T-helper 9 cell (primary cell): Measurements from ENCODE around the gene SYT12.
"Not testable (repeated sequence)": the region's sequence is repeated elsewhere in the genome, so short reads cannot be mapped to it uniquely, and the experiment has no call there.

Experiments used
- DNase-seq: peaks from one replicate; pipeline ENCODE4 v3.0.0-alpha.2; 2020
- total RNA-seq, 2 donors: gene quantifications; one replicate each; lab custom pipeline; 2026; lab: John Stamatoyannopoulos, UW

Gene SYT12
- 0 reads per million in 2 donors for total RNA-seq

- DNase-seq: no peak
These were observed at the start of gene SYT12 for GRCh38 chr11:67022961-67023956. Gene SYT12, plus strand, starts transcription at chr11:67023134. Its CDS starts 7,011 bp downstream, at chr11:67030145.

GRCh38 chr11:66973956-66974580 lies 48.9 kb upstream of the SYT12 start:
- no peak for DNase-seq

GRCh38 chr11:66974724-66975404 lies 48.1 kb upstream of the SYT12 start, which contains the start of gene C11orf86:
Gene C11orf86, plus strand, starts transcription at chr11:66975304. Its CDS starts 59 bp downstream, at chr11:66975363.
- no peak for DNase-seq

- no peak for DNase-seq
These were observed 47.4 kb upstream of the SYT12 start for GRCh38 chr11:66975405-66976027.

GRCh38 chr11:66976028-66976467 lies 46.9 kb upstream of the SYT12 start:
- no peak for DNase-seq

- DNase-seq: no peak
These were observed 46.0 kb upstream of the SYT12 start for GRCh38 chr11:66976925-66977324.

GRCh38 chr11:66978229-66978628 lies 44.7 kb upstream of the SYT12 start:
- no peak for DNase-seq

- no peak for DNase-seq
These were observed 44.2 kb upstream of the SYT12 start for GRCh38 chr11:66978717-66979116.

GRCh38 chr11:66979336-66979980 lies 43.5 kb upstream of the SYT12 start:
- no peak for DNase-seq

GRCh38 chr11:66981976-66982578 lies 40.9 kb upstream of the SYT12 start:
- DNase-seq: no peak

- DNase-seq: no peak
These were observed 39.5 kb upstream of the SYT12 start for GRCh38 chr11:66983275-66983924.

- DNase-seq: no peak
These were observed 37.3 kb upstream of the SYT12 start for GRCh38 chr11:66985508-66986177.

- DNase-seq: no peak
These were observed 36.8 kb upstream of the SYT12 start for GRCh38 chr11:66986178-66986545.

GRCh38 chr11:66987158-66987620 lies 35.7 kb upstream of the SYT12 start:
- DNase-seq: no peak

- DNase-seq: no peak
These were observed 34.9 kb upstream of the SYT12 start for GRCh38 chr11:66987924-66988637.

- DNase-seq: not testable (repeated sequence)
These were observed 34.2 kb upstream of the SYT12 start for GRCh38 chr11:66988741-66989140.

- not testable (repeated sequence) for DNase-seq
These were observed 33.6 kb upstream of the SYT12 start for GRCh38 chr11:66989360-66989759.

- DNase-seq: no peak
These were observed 30.9 kb upstream of the SYT12 start for GRCh38 chr11:66992041-66992440.

GRCh38 chr11:66996609-66997273 lies 26.2 kb upstream of the SYT12 start:
- DNase-seq: no peak
